GM10248 (cell line): ENCODE measurements around the gene IFT122.
"Not testable (repeated sequence)": the region's sequence is repeated elsewhere in the genome, so short reads cannot be mapped to it uniquely, and the experiment has no call there.

Source experiments
- CTCF ChIA-PET: fragments of 300-600 bp; sonication (Branson Sonifier 250); formaldehyde crosslinking; extraction: SDS; loops from one replicate; lab custom pipeline; 2021; ENCODE audit warnings: antibody characterized with exemption; lab: Yijun Ruan, JAX
- POLR2A ChIA-PET: fragments of 350-650 bp; sonication (Branson Sonifier 250); formaldehyde crosslinking; extraction: SDS; loops from one replicate; lab custom pipeline; 2020; ENCODE audit warnings: antibody characterized with exemption; lab: Yijun Ruan, JAX
- DNase-seq: peaks from one replicate; pipeline ENCODE4 v3.0.0; 2012; ENCODE audit errors: extremely low spot score
- TF ChIP-seq, protein P1 (sequence below): IDR thresholded peaks from 2 replicates; pipeline ENCODE4 v1.5.1; 2012; ENCODE audit warnings: mild to moderate bottlenecking, low read depth; ENCODE audit errors: extremely low read depth, missing control alignments, control extremely low read depth

IFT122 gene

DNA sequence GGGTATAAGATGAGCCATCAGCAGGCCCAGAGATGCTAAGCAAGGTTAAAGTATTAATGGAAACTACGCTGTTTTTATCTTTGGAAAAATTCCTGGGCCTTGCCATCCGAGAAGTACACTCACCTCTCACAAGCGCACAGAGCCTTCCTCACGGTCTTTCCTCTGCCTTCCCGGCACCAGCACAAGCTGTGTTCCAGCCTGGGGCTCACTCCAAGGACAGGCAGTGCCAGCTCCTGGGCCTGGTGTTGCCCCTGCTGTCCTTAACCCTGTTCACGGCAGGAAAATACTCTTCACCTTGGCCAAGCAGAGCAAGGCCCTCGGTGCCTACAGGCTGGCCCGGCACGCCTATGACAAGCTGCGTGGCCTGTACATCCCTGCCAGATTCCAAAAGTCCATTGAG lies 74.1 kb downstream of the IFT122 start:
- DNase-seq = no peak
- CTCF ChIA-PET = interaction anchor here (1.3 kb wide), 1 partner anchor 9 kb away, joined by 6 read pairs; no protein-coding TSS in a partner anchor
- POLR2A ChIA-PET = no interaction called here
- TF ChIP-seq, protein P1, sequence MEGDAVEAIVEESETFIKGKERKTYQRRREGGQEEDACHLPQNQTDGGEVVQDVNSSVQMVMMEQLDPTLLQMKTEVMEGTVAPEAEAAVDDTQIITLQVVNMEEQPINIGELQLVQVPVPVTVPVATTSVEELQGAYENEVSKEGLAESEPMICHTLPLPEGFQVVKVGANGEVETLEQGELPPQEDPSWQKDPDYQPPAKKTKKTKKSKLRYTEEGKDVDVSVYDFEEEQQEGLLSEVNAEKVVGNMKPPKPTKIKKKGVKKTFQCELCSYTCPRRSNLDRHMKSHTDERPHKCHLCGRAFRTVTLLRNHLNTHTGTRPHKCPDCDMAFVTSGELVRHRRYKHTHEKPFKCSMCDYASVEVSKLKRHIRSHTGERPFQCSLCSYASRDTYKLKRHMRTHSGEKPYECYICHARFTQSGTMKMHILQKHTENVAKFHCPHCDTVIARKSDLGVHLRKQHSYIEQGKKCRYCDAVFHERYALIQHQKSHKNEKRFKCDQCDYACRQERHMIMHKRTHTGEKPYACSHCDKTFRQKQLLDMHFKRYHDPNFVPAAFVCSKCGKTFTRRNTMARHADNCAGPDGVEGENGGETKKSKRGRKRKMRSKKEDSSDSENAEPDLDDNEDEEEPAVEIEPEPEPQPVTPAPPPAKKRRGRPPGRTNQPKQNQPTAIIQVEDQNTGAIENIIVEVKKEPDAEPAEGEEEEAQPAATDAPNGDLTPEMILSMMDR = no peak

DNA sequence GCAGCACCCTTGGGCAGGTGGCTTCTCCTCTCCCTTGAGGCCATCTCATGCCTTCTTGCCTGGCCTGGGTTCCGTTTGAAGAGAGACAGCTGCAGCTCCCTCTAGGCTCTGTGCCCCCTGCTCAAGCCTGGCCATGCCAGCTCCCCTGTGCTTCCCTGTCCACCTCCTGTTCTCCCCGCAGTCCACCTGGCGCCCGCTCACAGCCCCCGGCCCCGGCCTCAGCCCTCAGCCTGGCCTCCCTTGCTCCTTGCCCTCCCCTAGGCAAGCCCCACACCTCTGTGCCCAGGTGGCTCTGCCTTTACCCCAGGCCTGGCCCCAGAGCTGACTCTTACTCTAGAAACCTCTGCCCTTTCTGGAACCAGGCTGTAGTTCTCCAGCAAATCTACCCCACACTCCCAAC lies 74.5 kb downstream of the IFT122 start:
- TF ChIP-seq, protein P1 = no peak
- ChIA-PET CTCF (interaction anchor here (1.3 kb wide), 1 partner anchor 9 kb away, joined by 6 read pairs; no protein-coding TSS in a partner anchor), POLR2A (no interaction called here)
- no peak for DNase-seq

DNA sequence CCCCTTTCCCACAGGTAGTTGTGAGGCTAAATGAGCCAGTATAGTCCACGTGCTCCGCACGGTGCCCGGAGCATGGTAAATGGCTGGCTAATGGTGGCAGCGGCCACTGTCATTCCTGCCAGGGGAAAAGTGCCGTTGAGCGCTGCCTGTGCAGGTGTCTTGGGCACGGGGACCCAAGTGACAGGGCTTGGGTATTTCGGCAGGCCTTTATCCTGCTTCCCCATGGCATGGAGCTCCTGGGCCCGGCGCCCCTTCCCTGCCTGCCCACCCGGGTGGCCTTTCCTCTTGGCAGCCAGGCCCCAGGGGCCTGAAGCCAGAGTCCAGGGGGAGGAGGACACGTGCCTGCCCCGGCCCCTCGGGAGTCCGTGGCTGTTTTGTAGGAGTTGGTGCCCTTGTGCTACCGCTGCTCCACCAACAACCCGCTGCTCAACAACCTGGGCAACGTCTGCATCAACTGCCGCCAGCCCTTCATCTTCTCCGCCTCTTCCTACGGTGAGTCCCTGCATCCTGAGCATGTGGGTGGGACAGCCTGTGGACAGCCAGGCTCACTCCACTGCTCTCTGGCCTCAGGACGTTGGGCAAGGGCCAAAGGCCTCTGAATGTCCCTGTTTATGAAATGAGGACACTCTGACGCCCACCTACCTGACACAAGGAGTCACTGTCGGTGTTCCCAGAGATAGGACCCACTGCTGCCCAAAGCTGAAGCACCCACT lies 75.2 kb downstream of the IFT122 start:
- DNase-seq, POLR2A ChIA-PET: not testable (repeated sequence)
- CTCF ChIA-PET = interaction anchor here (1.3 kb wide), 1 partner anchor 8 kb away, joined by 6 read pairs; no protein-coding TSS in a partner anchor

DNA sequence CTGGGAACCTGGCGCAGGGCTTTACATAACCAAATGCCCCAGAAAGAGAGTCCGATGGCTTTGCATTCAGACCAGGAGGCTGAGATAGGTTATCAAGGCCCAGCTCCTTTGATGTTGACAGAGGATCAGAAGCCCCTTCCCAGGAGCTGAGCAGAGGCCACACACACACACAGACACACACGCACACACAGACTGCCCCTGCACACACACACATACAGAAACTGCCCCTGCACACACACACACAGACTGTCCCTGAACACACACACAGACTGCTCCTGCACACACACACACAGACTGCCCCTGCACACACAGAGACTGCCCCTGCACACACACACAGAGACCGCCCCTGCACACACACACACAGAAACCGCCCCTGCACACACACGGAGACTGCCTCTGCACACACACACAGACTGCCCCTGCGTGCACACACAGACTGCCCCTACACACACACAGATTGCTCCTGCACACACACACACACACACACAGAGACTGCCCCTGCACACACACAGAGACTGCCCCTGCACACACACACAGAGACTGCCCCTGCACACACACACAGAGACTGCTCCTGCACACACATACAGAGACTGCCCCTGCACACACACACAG lies 75.9 kb downstream of the IFT122 start:
- CTCF ChIA-PET, POLR2A ChIA-PET, DNase-seq: not testable (repeated sequence)

DNA sequence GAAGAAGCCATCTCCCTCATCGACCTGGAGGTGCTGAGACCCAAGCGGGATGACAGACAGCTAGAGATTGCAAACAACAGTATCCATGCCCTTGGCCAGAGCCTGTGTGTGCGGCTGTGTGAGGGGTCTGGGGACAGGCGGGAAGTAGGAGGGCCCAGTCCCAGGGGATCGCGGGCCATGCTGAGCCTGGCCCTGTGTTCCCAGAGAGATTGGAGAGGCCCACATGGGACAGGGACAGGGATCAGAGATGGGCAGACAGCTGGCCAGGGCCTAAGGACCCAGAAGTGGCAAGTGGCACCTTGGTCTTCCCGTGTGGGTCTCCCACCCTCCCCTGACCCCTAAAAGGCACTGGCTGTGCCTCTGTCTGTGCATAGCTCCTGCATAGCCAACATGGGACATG lies 77.5 kb downstream of the IFT122 start:
- POLR2A ChIA-PET = interaction anchor here (0.5 kb wide), 1 partner anchor 354 kb away, joined by 9 read pairs; no protein-coding TSS in a partner anchor

DNA sequence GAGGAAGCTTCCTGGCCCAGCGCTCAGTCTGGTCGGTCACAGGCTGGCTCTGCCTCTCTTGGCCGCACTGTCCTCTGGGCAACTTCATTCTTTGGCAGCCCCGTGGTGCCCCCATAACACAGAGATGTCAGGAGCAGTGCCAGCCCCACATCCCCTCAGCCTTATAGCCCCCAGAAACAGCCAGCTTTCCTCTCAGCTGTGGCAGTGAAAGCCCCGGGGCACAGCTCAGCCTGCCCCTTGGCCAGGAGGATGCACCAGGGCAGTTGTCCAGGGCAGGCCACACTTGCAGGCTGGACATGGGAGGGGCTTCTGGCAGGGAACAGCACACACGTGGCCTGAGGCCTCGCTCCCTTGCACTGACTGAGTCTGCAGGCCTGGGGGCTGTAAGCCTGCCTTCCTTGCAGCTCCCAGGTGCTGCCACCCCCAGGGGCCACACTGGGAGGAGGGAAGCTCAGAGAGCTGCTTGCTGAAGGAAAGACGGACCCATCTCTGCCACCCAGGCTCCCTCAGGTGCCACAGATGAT lies 78.1 kb downstream of the IFT122 start:
- TF ChIP-seq, protein P1 = no peak
- DNase-seq = no peak
- POLR2A ChIA-PET = interaction anchor here (0.5 kb wide), 1 partner anchor 353 kb away, joined by 9 read pairs; no protein-coding TSS in a partner anchor
- CTCF ChIA-PET = interaction anchor here (1.2 to 1.5 kb wide), 2 partner anchors 9 to 45 kb away, joined by 3 read pairs; no protein-coding TSS in a partner anchor

More for the DNA sequence above, 77.5 kb downstream of the IFT122 start:
- DNase-seq = no peak
- CTCF ChIA-PET = interaction anchor here (1.2 to 1.5 kb wide), 2 partner anchors 9 to 45 kb away, joined by 3 read pairs; no protein-coding TSS in a partner anchor
- TF ChIP-seq, protein P1 = no peak

DNA sequence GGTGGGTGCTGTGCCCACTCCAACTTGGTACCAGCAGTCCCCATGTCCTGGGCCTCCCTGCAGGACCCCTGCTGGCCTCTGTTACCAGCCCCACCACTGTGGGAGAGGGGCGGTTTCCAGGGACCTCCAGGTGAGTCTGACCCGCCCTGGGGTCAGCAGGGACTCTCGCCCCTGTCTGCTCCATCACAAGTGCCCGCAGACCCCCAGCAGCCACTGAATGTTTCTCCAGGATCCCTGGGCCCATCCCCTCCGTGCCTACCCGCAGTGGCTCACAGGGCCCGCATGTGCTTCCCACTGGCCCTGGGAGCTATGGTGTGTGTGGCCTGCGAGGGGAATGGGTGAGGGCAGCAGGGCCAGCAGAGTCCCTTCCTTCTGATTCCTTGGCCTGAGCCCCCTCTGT lies 78.6 kb downstream of the IFT122 start:
- DNase-seq = no peak
- TF ChIP-seq, protein P1 = no peak
- CTCF ChIA-PET = interaction anchor here (1.2 kb wide), 1 partner anchor 46 kb away, joined by 3 read pairs; no protein-coding TSS in a partner anchor
- POLR2A ChIA-PET = no interaction called here
